ENCODE measurements around the gene ELAVL2.

- no peak for TF ChIP-seq CTCF (conservative IDR thresholded peaks at IDR 0.05; ENCODE audit: low read depth, low read length)
- no peak for TF ChIP-seq EZH2phosphoT487 (IDR thresholded peaks at IDR 0.05; ENCODE audit: borderline replicate concordance, low read length)
Observed at GRCh38 chr9:23814243-23814642, 11.8 kb downstream of the ELAVL2 start.

All from PC-3 (cell line).